Measurements from ENCODE around the gene CHST2.

DNA sequence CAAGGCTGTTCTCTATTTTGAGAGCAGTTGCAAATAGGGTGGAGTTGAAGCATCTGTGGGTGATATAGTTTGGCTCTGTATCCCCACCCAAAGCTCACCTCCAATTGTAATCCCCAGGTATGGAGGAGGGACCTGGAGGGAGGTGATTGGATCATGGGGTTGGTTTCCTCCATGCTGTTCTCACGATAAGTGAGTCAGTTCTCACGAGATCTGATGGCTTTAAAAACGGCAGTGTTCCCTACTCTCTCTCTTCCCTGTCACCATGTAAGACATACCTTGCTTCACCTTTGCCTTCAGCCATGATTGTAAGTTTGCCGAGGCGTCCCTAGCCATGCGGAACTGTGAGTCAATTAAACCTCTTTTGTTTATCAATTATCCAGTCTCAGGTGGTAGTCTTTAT, 21.0 kb downstream of the CHST2 start:
- TF ChIP-seq, protein P1, sequence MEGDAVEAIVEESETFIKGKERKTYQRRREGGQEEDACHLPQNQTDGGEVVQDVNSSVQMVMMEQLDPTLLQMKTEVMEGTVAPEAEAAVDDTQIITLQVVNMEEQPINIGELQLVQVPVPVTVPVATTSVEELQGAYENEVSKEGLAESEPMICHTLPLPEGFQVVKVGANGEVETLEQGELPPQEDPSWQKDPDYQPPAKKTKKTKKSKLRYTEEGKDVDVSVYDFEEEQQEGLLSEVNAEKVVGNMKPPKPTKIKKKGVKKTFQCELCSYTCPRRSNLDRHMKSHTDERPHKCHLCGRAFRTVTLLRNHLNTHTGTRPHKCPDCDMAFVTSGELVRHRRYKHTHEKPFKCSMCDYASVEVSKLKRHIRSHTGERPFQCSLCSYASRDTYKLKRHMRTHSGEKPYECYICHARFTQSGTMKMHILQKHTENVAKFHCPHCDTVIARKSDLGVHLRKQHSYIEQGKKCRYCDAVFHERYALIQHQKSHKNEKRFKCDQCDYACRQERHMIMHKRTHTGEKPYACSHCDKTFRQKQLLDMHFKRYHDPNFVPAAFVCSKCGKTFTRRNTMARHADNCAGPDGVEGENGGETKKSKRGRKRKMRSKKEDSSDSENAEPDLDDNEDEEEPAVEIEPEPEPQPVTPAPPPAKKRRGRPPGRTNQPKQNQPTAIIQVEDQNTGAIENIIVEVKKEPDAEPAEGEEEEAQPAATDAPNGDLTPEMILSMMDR (IDR thresholded peaks at IDR 0.05): no peak
- no peak for TF ChIP-seq EP300 (IDR thresholded peaks at IDR 0.05)
- no peak for TF ChIP-seq POLR2A (IDR thresholded peaks at IDR 0.05)
- no peak for TF ChIP-seq POLR2AphosphoS5 (IDR thresholded peaks at IDR 0.05)

All from gastroesophageal sphincter (tissue), 3 donors.